GM12875 (cell line): ENCODE results near the gene SYT9.

Experiments
- H3K4me3 ChIP-seq: one replicate; pipeline ENCODE4 v1.5.1; 2011; ENCODE audit warnings: low read depth, low read length, control low read depth
- TF ChIP-seq, protein P1 (sequence below): IDR thresholded peaks from 2 replicates; pipeline ENCODE4 v1.5.1; 2011; ENCODE audit warnings: low read depth, mild to moderate bottlenecking, control low read depth, inconsistent platforms, low read length, moderate library complexity, borderline replicate concordance; ENCODE audit not compliant: insufficient read depth

SYT9 gene

DNA sequence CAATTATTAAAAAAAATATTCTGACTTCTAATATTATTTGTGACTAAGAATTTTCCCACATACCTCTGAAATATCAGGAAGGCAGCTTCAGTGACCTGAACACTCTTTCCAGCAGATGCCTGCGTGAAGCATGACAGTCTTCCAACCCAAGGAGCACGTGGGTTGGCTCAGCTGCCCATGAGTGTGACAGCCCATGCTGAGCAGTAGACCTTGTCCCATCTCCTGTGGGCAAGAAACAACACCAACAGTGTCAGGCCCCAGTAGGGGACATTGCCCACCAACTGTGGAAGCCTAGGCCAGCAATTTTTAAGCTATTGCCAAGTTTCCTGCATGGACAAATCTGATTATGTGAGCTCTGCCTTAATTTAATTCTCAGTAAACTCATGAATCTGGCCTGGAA is 167.2 kb downstream of the SYT9 start:
- TF ChIP-seq, protein P1, sequence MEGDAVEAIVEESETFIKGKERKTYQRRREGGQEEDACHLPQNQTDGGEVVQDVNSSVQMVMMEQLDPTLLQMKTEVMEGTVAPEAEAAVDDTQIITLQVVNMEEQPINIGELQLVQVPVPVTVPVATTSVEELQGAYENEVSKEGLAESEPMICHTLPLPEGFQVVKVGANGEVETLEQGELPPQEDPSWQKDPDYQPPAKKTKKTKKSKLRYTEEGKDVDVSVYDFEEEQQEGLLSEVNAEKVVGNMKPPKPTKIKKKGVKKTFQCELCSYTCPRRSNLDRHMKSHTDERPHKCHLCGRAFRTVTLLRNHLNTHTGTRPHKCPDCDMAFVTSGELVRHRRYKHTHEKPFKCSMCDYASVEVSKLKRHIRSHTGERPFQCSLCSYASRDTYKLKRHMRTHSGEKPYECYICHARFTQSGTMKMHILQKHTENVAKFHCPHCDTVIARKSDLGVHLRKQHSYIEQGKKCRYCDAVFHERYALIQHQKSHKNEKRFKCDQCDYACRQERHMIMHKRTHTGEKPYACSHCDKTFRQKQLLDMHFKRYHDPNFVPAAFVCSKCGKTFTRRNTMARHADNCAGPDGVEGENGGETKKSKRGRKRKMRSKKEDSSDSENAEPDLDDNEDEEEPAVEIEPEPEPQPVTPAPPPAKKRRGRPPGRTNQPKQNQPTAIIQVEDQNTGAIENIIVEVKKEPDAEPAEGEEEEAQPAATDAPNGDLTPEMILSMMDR = no peak
- H3K4me3 ChIP-seq = no peak overlapping the region

DNA sequence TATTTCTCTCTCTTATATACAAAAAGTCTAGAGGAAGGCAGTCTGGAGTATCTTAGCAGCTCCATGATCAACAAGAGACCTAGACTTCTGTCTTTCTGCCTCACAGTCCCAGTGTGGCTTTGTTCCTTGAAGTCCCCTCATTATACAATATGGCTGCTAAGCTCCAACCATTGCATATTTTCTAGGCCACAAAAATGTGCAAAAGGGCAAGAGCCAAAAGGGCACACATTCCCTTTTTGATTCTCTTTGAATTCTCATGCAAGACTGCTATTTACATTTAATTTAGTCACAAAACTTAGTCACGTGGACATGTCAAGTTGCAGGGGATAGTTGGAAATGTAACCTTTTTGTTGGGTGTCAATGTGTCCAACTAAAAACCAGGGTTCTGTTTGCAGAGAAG is 169.4 kb downstream of the SYT9 start:
- TF ChIP-seq, protein P1 = no peak
- no peak overlapping the region for H3K4me3 ChIP-seq

DNA sequence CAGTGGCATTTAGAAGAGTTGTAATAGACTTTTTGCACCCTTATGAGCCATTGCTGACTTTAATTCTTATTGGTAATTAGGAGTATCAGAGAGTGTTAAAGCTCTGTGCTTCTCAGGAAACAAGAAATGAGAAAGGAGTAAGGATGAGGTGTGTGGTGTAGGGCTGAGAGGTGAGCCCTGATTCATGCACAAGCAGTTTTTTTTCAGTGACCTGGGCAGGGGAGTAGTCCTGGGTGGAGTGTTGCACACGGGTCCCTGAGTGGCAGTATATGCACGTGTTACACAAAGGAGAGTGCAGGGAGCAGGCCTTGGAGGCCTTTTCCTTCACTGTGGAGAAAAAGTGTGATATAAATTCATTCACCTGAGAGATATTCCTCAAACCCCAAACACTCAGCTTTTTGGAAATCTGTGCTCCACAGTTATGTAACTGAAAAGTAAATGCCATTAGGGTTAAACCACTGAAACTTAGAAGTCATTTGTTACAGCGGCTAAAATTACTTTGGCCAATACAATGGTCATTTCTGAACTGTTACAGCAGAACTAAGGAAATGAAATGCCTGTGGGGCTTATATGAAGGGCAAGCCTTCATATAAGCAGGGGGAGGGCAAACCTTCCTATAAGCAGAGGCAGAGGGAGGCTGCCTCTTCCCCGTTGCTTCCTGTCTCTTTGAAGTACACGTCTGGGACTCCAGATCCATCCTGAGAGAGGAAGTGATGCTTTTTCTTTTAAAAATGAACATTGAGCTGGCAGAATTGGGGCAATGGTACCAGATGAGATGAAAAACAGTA is 171.0 kb downstream of the SYT9 start:
- TF ChIP-seq, protein P1 = no peak

DNA sequence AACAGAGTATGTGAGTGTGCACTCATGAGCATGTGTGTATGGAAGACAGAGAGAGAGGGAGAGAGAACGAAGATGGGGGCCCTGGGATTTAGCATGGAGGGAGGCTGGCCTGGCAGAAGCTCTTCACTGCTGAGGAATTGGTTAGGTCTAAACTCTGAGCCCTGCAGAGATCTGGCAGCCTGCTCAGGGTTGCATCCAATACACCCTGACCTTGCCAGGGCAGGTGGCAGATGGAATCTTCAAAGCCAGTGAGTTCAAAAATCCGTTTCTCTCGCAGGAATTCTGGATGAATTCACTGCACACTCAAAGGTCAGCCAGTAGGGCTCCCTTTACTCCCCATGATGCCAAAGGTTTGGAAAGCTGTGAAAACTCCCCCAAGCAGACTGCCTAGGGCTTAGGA is 172.2 kb downstream of the SYT9 start:
- TF ChIP-seq, protein P1 = no peak
- H3K4me3 ChIP-seq = no peak overlapping the region

More for the DNA sequence above, 171.0 kb downstream of the SYT9 start:
- H3K4me3 ChIP-seq = no peak overlapping the region

DNA sequence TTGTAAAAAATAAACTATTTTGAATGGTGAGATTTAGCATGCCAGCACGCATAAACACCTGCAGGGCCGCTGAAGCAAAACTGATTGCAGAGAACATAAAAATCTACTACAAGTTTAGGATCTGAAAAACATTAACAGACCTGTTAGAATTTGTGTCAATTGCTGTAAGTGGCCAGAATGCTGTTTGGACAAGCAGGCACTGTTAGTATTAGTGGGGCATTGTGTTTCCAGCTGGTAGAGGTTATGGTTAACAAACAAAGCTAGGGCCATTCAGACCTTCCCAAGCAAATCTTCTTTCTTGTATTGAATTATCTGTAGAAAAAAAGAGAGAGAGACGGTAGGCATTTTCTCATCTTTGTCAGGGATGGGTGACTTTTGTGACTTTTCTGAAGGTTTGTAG is 176.0 kb downstream of the SYT9 start:
- no peak overlapping the region for H3K4me3 ChIP-seq
- TF ChIP-seq, protein P1 = no peak

DNA sequence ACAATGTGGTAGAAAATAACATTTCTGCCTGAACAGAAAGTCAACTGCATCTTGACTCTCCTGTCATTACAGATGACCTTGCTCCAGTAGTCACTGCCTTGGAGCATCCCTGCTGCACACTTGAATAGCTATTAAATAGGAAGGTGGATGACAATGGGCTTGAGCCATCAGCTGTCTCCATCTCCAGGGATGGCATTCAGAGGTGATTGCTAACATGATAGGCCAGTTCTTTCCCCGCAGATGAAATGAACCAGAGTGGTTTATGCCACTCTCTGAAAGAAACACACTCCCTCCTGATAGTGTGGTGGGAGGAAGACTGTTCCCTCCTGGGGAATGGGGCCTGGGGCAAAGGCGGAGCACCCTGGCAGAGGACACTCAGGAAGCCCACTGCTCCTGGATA is 176.5 kb downstream of the SYT9 start:
- TF ChIP-seq, protein P1 = no peak

DNA sequence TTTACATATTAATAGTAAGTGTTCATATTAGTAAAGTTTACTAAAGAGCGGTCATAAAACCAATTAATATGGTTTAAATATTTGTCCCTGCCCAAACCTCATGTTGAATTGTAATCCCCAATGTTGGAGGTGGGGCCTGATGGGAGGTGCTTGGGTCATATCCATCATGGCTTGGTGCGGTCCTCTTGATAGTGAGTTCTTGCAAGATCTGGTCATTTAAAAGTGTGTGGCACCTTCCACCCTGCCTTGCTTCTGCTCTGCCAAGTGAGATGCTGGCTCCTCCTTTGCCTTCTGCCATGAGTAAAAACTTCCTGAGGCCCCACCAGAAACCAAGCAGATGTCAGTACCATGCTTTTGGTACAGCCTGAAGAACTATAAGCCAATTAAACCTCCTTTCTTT is 178.8 kb downstream of the SYT9 start:
- TF ChIP-seq, protein P1 = no peak
- no peak overlapping the region for H3K4me3 ChIP-seq

More for the DNA sequence above, 176.5 kb downstream of the SYT9 start:
- H3K4me3 ChIP-seq = no peak overlapping the region
